Stimulated activated CD8-positive, alpha-beta memory T cell treated with anti-CD3 and anti-CD28 coated beads, Interleukin-7, amount 100 ng/mL, for 4 hours (primary cell): ENCODE data around the gene IDI1.
A peak's percentile ranks its signal among the peaks of the same experiment; 100 is the strongest.
"Not testable (repeated sequence)": the region's sequence is repeated elsewhere in the genome, so short reads cannot be mapped to it uniquely, and the experiment has no call there.

Source experiments
- DNase-seq, 2 donors: peaks; one replicate each; pipeline ENCODE4 v3.0.0-alpha.2; 2020; ENCODE audit warnings: low read depth in 2 of 2

IDI1 gene

GRCh38 chr10:1063232-1063865 lies 14.4 kb upstream of the IDI1 start:
- DNase-seq, result no peak

DNA sequence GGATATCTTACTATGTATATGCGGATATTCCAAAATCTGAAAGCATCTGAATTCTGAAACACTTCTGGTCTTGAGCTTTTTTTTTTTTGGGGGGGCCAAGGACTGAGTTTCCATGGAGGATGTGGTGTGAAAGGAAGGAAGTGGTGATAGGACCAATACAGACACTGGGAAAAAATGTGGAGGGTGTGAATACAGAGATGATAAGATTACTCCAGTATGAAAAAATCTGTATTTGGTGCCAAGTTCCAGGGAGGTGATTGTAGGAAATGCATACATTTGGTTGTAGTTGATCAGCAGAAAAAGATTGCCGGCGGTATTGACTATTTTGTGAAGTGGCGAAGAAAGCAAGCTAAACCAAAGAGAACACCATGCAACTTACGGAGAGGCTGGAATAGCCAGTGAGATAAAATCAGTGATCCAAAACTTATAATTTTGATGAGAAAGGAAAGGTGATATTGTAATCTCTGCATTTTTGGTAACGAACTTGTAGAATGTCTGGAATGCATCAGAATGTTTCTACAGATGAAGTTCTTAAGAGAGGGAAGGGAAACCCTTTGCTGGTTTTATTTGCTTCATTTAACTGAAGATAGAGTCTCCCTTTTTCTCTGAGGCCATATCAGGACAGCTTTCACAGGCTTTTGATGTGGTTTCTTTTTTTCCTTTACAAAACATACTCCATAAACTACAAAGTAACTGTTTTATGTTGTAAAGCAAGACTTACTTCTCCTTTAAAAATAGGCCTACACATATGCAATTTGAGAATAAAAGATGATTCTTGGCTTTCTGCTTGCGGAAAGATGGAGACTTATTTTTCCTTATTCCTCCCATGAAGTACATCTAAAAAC lies 13.2 kb upstream of the IDI1 start:
- no peak for DNase-seq

DNA sequence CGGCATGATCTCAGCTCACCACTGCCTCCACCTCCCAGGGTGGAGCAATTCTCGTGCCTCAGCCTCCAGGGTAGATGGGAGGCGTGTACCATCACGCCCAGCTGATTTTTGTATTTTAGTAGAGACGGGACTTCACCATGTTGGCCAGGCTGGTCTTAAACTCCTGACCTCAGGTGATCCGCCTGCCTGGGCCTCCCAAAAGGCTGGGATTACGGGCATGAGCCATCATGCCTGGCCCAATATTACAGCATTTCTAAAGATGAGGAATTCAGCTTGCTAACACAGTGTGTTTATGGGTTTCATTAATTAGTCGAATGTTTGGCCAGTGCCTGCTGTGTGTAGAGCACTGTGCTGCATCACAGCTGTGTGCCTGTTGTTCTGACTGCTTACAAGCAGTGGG lies 11.0 kb upstream of the IDI1 start:
- DNase-seq, result no peak

DNA sequence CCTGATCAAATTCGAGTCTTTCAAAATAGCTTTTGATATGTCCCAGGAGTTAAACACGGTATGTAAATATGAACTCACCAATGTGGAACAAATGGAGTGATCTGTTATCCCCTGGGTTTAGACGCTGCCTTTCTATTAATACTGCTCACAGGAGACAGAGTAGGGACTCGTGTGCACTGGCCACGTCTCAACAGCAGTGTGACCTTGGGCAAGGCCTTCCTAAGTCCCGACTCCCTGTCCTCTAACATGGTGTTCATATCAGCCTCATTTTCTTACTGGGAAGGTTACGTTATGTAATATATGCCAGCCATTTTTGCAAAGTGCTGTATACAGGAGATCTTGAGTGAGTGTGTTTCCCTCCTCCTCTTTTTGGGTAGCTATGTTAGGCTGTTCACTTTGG lies 9.1 kb upstream of the IDI1 start:
- no peak for DNase-seq

- no peak for DNase-seq
Measured at GRCh38 chr10:1057106-1057657, 8.3 kb upstream of the IDI1 start.

DNA sequence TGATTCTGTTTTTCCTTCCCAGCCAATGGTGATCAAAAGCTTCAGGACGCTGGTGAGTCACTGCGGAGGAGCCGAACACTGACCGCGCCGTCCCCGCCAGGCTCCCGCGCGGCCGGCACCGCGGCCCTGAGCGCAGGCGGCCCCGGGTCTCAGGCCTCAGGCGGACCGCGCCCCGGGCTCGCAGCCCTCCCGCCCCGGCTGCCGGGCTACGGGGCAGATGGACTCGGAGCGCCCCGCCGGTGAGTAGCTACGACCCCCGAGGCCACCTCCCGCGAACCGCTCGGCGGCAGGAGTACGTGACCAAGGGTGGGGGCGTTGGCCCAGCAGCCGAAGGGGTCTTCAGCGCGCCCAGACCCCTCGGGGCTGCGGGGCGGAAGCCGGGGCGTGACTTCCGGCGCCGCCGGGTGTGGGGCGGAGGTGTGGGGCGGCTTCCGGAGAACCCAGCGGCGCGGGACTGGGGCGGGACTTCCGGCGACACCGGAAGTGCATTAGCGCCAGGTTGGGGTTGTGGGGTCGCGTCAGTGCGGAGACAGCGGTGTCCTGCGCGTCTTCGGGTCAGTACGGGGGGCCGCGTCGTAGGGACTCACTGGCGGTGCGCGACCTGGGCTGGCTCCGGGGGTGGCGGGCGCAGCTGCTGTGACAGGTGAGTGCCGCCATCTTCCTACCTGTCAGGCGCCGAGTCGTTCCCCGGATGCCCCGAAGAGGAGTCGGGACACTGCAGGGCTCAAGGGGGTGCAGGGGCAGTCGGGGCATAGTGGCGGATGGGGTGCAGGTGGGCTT lies 7.6 kb upstream of the IDI1 start, which contains the start of gene WDR37:
TSS of gene WDR37 (plus strand) at position 60 of the 780 bp plus-strand sequence. CDS start 15,771 bp downstream, outside the sequence.
- peak; percentile 66 to 87 for DNase-seq

DNA sequence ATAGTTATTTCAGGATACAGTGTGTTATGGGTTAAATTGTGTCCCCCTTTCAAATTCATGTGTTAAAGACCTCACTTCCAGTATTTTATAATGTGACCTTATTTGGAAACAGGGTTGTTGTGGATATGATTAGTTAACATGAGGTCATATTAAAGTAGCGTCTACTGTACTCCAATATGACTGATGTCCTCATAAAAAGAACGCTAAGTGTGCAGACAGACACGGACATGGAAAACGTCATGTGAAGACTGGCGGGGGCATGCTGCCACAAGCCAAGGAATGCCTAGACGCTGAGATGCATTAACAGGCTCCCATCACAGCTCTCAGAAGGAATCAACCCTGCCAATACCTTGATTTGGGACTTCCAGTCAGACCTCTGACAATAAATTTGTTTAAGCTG lies 5.8 kb upstream of the IDI1 start:
- DNase-seq, result no peak

GRCh38 chr10:1050554-1050953 lies 1.6 kb upstream of the IDI1 start:
- no peak for DNase-seq

DNA sequence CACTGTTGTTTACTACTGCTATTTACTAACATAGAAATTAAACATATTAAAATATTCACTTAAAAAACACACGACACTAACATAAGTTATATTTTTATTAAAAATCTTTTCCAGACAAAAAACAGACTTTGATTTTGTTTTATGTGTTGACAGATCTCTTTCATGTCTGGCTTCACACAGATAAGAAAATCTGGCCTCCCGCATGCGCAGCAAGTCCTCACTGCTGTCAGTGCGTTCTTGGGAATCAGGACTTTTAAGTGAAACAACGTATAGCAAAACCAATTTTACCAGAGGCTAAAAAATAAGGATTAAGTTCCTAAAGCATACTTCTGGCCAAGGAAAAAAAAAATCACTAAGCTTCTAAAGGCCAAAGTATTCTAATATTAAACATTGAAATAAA lies 1.2 kb upstream of the IDI1 start:
- DNase-seq, result no peak

DNA sequence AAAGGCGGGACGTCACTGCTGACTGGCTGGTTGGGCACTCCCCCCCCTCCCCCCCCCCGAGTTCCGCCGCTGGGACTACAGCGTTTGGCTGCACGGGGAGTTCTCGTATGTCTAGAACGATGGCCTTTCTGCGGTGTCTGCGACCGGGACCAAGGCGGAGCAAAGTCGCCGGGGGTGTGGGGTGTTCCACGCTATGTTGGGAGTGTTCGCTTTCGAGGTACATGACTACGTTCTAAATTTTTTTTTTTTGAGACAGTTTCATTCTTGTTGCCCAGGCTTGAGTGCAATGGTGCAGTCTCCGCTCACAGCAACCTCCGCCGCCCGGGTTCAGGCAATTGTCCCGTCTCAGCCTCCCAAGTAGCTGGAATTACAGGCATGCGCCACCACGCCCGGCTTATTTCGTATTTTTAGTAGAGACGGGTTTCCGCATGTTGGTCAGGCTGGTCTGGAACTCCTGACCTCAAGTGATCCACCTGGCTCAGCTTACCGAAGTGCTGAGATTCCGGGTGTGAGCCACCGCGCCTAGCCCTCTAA lies 573 bp upstream of the IDI1 start:
- no peak for DNase-seq

DNA sequence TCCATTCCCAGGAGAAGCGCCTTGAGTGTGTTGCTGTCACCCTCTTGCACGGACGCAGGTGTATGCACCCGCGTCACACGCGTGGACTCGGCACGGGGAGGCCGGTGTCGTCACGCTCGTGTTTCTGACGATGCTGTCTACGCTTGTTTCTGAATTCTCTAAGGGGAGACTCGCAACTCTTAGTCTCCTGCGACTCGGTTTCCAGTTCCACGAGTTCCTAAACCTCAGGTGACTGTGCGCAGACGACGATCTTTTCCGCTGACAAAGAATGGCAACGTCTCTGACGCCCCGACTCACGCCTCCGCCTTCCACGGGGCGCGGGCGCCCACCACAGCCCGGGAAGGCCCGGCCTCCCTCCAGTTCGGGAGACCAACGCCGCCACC lies 579 bp downstream of the IDI1 start:
- DNase-seq, result peak in 1 of 2 donors; percentile 60

DNA sequence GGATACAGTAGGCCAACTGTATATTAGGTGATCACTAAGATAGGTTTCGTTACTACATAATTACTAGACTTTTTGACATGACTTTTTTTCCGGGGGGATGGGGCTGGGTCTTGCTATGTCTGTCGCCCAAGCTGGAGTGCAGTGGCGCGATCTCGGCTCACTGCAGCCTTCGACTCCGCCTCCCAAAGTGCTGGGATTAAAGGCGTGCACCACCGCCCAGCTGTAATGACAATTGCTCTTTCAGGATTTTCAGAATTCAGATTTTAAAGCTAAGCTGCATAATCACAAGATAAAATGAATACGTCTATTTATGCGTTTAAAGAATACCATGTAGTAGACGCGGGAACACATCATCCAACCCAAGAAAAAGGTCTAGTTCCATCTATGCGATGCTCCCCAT lies 982 bp downstream of the IDI1 start:
- DNase-seq, result no peak

DNA sequence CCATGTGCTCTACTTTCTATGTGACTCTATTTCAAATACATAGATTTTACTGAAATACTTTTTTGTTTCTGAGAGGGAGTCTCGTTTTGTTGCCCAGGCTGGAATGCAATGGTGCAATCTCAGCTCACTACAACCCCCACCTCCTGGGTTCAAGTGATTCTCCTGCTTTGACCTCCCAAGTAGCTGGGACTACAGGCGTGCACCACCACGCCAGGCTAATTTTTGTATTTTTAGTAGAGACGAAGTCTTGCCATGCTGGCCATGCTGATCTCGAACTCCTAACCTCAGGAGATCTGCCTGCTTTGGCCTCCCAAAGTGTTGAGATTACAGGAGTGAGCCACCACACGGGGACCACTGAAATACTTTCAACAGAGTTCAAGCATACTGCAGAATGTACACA lies 3.5 kb downstream of the IDI1 start:
- DNase-seq, result no peak

- no peak for DNase-seq
Measured at GRCh38 chr10:1044964-1045363, 4.0 kb downstream of the IDI1 start.

GRCh38 chr10:1044146-1044545 lies 4.8 kb downstream of the IDI1 start:
- DNase-seq, result no peak

GRCh38 chr10:1043532-1043995 lies 5.4 kb downstream of the IDI1 start:
- DNase-seq, result no peak

- no peak for DNase-seq
Measured at GRCh38 chr10:1041514-1041913, 7.4 kb downstream of the IDI1 start.

GRCh38 chr10:1040133-1040532 lies 8.8 kb downstream of the IDI1 start:
- DNase-seq, result no peak

DNA sequence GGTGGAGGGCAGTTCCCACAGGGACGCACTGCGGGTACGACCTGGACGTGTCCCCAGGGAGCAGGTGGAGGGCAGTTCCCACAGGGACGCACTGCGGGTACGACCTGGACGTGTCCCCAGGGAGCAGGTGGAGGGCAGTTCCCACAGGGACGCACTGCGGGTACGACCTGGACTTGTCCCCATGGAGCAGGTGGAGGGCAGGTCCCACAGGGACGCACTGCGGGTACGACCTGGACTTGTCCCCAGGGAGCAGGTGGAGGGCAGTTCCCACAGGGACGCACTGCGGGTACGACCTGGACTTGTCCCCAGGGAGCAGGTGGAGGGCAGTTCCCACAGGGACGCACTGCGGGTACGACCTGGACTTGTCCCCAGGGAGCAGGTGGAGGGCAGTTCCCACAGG lies 10.2 kb downstream of the IDI1 start:
- DNase-seq, result not testable (repeated sequence)

DNA sequence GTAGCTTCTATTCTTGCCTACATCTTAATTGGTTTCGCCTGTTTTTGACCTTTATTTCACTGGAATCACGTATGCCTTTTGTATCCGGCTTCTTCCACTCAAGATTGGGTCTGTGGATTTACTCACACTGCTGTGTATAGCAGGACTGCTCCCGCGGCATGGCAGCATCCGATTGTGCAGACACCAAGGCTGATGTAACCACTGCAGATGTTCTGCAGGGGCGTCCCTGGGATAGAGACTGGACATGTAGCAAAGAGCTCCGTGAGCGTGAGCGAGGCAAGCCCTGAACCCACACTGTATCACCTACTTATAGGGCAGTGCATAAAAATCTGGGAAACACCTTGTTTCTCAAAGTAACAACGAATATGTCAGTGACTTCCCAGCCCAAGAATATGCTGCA lies 11.8 kb downstream of the IDI1 start:
- no peak for DNase-seq

GRCh38 chr10:1036341-1036791 lies 12.6 kb downstream of the IDI1 start:
- no peak for DNase-seq

- no peak for DNase-seq
Measured at GRCh38 chr10:1035201-1035600, 13.7 kb downstream of the IDI1 start.
